Cardiac fibroblast (primary cell): ENCODE results near the gene TSPAN16.
"Not testable (repeated sequence)": the region's sequence is repeated elsewhere in the genome, so short reads cannot be mapped to it uniquely, and the experiment has no call there.

ENCODE experiments used
- DNase-seq, 2 donors: peaks; one replicate each; pipeline versions ENCODE4 v3.0.0 to v3.0.0-alpha.2; 2010; ENCODE audit warnings: low read depth in 2 of 2
- H3K4me3 ChIP-seq, 2 donors: replicated peaks in 1 of 2; 1 replicate in 1 of 2; 2 replicates in 1 of 2; pipeline ENCODE4 v1.5.1; 2011; ENCODE audit warnings: low read depth in 2 of 2, low read length in 2 of 2, mild to moderate bottlenecking in 2 of 2, moderate library complexity in 1 of 2
- TF ChIP-seq, protein P1 (sequence below): IDR thresholded peaks from one replicate; pipeline ENCODE4 v1.5.1; 2011; ENCODE audit warnings: low read depth, mild to moderate bottlenecking, low read length, inconsistent platforms

The TSPAN16 gene

DNA sequence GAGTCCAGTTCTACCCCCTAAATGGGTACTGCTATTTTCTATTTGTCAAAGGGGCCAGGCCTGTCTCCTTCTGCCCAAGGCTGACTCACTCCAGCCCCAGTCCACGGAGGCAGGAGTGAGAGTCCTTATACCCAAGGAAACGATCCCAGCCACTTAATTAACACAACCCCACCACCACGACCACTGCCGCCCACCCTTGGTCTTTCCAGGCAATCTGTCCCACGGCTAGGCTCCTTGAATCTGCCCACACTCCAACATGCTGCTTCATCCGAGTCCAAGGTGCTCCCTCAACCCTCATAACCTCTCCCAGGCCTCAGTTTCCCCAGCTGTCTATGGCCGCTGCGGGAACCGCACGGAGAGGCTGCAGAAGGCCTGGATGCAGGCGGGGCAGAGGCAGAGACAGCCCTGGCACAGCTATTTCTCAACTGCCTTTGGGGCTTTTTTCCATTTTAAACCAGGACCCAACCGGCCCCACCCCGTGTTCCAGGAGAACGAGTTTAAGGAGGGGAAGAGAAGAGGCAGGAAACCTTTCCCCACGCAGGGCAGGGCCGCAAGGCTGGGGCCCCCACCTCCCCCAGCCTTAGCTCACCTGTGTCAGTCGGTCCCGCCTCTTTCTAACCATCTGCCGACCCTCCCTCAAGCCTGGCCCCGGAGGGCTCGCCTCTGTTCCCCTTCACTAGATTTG, 42.8 kb downstream of the TSPAN16 start:
- DNase-seq: no peak
- TF ChIP-seq, protein P1, sequence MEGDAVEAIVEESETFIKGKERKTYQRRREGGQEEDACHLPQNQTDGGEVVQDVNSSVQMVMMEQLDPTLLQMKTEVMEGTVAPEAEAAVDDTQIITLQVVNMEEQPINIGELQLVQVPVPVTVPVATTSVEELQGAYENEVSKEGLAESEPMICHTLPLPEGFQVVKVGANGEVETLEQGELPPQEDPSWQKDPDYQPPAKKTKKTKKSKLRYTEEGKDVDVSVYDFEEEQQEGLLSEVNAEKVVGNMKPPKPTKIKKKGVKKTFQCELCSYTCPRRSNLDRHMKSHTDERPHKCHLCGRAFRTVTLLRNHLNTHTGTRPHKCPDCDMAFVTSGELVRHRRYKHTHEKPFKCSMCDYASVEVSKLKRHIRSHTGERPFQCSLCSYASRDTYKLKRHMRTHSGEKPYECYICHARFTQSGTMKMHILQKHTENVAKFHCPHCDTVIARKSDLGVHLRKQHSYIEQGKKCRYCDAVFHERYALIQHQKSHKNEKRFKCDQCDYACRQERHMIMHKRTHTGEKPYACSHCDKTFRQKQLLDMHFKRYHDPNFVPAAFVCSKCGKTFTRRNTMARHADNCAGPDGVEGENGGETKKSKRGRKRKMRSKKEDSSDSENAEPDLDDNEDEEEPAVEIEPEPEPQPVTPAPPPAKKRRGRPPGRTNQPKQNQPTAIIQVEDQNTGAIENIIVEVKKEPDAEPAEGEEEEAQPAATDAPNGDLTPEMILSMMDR: no peak
- peak overlapping the region; percentile 78 to 81 for H3K4me3 ChIP-seq

- peak within 1 kb of the TSS; percentile 78 to 81 for H3K4me3 ChIP-seq
- TF ChIP-seq, protein P1: no peak
- peak; percentile 85 to 94 for DNase-seq
Measured at GRCh38 chr19:11339254-11340098, 43.5 kb downstream of the TSPAN16 start, which contains the start of gene RAB3D. RAB3D (minus strand) TSS chr19:11339657; CDS start chr19:11337399, 2,258 bp downstream.

GRCh38 chr19:11340099-11340467, 44.1 kb downstream of the TSPAN16 start:
- H3K4me3 ChIP-seq, DNase-seq: not testable (repeated sequence)

DNA sequence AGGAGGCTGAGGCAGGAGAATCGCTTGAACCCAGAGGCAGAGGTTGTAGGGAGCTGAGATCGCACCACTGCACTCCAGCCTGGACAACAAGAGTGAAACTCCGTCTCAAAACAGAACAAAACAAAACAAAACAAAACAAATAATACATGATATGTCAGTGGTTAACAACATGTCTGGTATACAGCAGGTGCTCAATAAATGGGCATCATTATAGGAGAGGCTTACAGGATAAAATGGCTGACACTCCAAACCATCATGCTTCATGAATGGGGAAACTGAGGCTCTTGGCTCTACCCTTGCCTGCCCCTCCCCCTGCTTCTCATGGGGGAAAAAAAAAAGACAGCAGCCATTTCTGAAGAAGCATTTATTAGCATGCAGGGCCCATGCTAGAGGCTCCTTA, 46.5 kb downstream of the TSPAN16 start:
- TF ChIP-seq, protein P1: no peak
- no peak overlapping the region for H3K4me3 ChIP-seq
- DNase-seq: no peak

DNA sequence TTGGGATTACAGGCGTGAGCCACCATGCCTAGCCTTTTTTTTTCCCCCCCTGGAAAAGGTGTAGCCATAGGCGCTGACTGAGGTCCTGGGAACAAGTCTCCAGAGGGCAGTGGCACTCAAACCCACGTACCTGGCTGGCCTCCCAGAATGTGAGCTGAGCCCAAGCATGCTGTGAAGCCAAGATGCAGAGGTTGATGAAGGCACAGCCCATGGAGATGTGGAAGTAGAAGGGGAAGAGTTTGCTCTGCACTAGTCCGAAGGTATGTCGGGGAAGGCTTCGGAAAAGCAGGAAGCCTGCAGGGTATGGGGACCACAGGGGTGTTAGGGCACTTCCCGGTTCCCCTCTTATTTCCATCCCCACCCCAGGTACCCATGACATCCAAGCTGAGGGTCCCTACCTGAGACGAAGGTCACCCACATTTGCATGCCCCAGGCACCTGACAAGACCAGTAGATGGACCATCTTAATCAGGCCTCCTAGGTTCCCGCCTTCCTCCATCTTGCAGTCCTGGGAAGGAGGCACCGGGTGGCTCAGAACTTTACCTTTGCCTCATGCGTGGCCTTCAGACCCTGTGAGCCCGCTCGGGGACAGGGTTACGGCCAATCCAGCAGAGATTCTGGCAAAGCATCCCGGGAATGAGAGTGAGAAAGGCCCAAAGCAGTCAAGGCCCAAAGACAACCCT, 49.3 kb downstream of the TSPAN16 start:
- no peak for DNase-seq
- H3K4me3 ChIP-seq: peak overlapping the region; percentile 73 to 78
- TF ChIP-seq, protein P1: no peak

- TF ChIP-seq, protein P1: no peak
- H3K4me3 ChIP-seq: peak within 1 kb of the TSS; percentile 73 to 78
- peak; percentile 99 to 100 for DNase-seq
Measured at GRCh38 chr19:11346104-11346940, 50.4 kb downstream of the TSPAN16 start, which contains the start of the genes CCDC159 and TMEM205. CCDC159 (plus strand) TSS chr19:11346519; CDS start chr19:11346607, 88 bp downstream. TMEM205 (minus strand) TSS chr19:11346268; CDS start chr19:11345619, 649 bp downstream.
